Activated CD8-positive, alpha-beta T cell treated with anti-CD3 and anti-CD28 coated beads, Interleukin-2, amount 10 ng/mL, durations not matched to agents 7 days and 5 days (primary cell): ENCODE results near the gene COPA. TPM values are rescaled to one million over a fixed set of nuclear protein-coding genes. Genes with fewer than 3 reads are reported as not detected.

Experiments
- ATAC-seq: fragments of 150-1000 bp; cut with Tn5 transposase; one replicate; pipeline ENCODE4 v1.10.0; 2021; ENCODE audit warnings: moderate library complexity
- CTCF ChIA-PET: fragments of 350-600 bp; sonication (Branson Sonifier 250); formaldehyde crosslinking; loops from one replicate; lab custom pipeline; 2021; ENCODE audit warnings: antibody characterized with exemption; lab: Charles Lee
- POLR2A ChIA-PET: fragments of 350-600 bp; sonication (Branson Sonifier 250); formaldehyde crosslinking; loops from one replicate; lab custom pipeline; 2021; ENCODE audit warnings: antibody characterized with exemption; lab: Charles Lee
- DNase-seq: peaks from one replicate; pipeline ENCODE4 v3.0.0-alpha.2; 2020
- H3K27ac Mint-ChIP-seq: one replicate; pipeline ENCODE4 v1.8.0; 2021; ENCODE audit warnings: mild to moderate bottlenecking, mixed read lengths
- H3K27me3 Mint-ChIP-seq: one replicate; pipeline ENCODE4 v1.8.0; 2021; ENCODE audit warnings: low read depth, mixed read lengths
- H3K36me3 Mint-ChIP-seq: one replicate; pipeline ENCODE4 v1.8.0; 2021; ENCODE audit warnings: low read depth, mixed read lengths
- H3K4me1 Mint-ChIP-seq: one replicate; pipeline ENCODE4 v1.8.0; 2021; ENCODE audit warnings: low read depth, mixed read lengths
- H3K4me3 Mint-ChIP-seq: one replicate; pipeline ENCODE4 v1.8.0; 2021; ENCODE audit warnings: mild to moderate bottlenecking, mixed read lengths
- H3K9me3 Mint-ChIP-seq: one replicate; pipeline ENCODE4 v1.8.0; 2022; ENCODE audit warnings: mixed read lengths; ENCODE audit not compliant: insufficient read depth
- total RNA-seq, 2 experiments: library from RNA; stranded (reverse); gene quantifications; one replicate each; pipeline ENCODE4 v1.2.3, GENCODE V29; 2021

Gene COPA
- total RNA-seq, 2 experiments from 2014 or later, result 121 to 128 TPM

DNA sequence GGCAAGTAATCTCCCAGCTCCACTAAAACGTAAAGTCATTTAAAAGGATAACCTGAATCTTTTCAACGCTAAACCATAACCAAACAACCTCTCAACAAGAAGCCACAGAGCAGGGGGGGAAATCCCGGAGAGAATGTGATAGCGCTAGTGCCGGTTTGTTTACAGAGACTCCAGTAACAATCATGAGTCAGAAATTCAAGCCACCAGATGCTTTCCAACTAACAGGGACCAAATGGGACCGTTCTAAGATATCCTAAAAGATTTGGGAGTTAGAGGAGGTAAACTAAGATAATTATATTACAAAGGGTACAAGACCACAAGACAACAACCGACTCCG lies 81.5 kb downstream of the COPA start:
- DNase-seq (peak; percentile 75), ATAC-seq (peak; percentile 48)
- Mint-ChIP-seq H3K27ac (peak overlapping the region; percentile 95), H3K9me3 (no peaks in the 10 kb centered on the region), H3K27me3 (no peaks in the 10 kb centered on the region), H3K36me3 (peaks cover 10% of the 10 kb centered on the region), H3K4me3 (peak overlapping the region; percentile 96), H3K4me1 (peaks cover 33% of the 10 kb centered on the region)
- ChIA-PET CTCF (interaction anchor here (0.6 to 8.4 kb wide), 9 partner anchors 10 to 215 kb away, joined by 3 to 101 read pairs (median 5); no protein-coding TSS in a partner anchor), POLR2A (interaction anchor here (0.7 to 3.9 kb wide), 7 partner anchors 7 to 446 kb away, joined by 3 to 38 read pairs (median 5); partner anchors contain the start of gene PEX19)

DNA sequence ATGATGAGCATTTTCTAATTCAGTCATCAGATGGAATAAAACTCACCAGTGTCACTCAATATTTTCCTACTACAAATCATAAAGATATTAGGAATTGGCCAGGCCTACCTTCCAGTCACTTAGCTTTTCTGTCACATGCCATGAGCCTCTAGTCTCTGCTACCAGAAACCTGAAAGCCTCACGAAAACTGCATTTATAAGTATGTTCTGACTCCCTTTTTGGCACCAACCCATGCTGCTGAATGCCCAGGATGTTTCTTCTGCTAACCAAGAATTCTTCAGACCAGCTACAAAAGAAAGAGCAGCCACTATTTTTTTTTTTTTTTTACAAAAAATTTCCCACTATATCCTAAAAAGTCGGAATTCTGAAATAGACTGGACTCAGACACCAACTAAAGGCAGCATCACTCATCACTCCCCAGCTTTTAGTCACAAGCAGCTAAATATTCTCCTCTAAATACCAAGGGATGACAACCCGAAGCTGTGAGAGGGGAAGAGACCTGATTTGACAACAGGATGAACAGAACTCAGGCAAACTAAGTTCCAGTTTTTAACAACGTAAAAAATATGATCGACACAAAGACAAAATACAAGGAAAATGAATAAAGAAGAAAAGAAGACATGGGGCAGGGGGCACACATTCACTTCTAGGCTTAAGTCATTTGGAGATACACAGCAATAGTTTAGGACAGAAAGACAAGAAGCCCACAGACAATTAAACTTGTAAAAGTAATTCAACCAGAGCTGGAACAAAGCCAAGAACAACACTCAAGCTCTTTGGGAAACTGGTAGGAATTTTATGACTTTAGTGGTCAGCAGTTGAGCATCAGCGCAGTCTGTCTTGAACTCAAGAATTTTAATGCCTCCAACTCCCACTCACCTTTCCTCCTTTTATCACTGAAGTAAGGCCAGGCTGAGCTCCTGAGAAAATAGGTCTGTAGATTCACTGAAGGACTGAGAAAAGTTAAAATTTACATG lies 82.4 kb downstream of the COPA start:
- DNase-seq (no peak), ATAC-seq (no peak)
- Mint-ChIP-seq H3K4me3 (peak overlapping the region; percentile 96), H3K27me3 (no peaks in the 10 kb centered on the region), H3K4me1 (peaks cover 33% of the 10 kb centered on the region), H3K27ac (peak overlapping the region; percentile 31), H3K36me3 (peaks cover 10% of the 10 kb centered on the region), H3K9me3 (no peaks in the 10 kb centered on the region)
- POLR2A ChIA-PET, result interaction anchor here (0.7 to 3.9 kb wide), 5 partner anchors 17 to 931 kb away, joined by 3 to 38 read pairs (median 3); partner anchors contain the start of gene PEX19
- CTCF ChIA-PET, result interaction anchor here (0.6 to 8.4 kb wide), 10 partner anchors 9 to 214 kb away, joined by 3 to 101 read pairs (median 4); partner anchors contain the start of gene PEX19

DNA sequence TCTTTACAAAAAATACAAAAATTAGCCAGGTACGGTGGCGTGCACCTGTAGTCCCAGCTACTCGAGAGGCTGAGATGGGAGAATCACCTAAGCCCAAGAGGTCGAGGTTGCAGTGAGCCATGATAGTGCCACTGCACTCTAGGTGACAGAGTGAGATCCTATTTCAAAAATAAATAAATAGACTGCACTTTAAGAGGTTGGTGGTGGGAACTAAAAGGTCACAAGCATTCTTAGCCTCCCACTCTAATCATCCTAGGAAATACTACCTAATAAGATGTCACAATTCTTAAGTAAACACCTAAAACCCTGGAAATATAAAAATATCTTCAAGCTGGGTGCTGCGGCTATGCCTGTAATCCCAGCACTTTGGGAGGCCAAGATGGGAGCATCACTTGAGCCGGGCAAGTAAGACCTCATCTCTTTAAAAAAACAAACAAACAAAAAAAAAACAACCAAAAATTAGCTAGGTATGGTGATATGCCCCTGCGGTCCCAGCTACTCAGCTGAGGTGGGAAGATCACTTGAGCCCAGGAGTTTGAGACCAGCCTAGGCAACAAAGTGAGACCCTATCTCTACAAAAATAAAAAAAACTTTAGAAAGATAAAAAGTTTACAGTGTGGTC lies 84.8 kb downstream of the COPA start:
- no peak for ATAC-seq
- H3K27me3 Mint-ChIP-seq, result no peaks in the 10 kb centered on the region
- H3K27ac Mint-ChIP-seq, result no peak overlapping the region
- peaks cover 14% of the 10 kb centered on the region for H3K36me3 Mint-ChIP-seq
- no peak for DNase-seq
- peaks cover 28% of the 10 kb centered on the region for H3K4me1 Mint-ChIP-seq
- H3K4me3 Mint-ChIP-seq, result no peak overlapping the region
- ChIA-PET POLR2A (no interaction called here), CTCF (interaction anchor here (2.9 kb wide), 1 partner anchor 33 kb away, joined by 13 read pairs; no protein-coding TSS in a partner anchor)
- no peaks in the 10 kb centered on the region for H3K9me3 Mint-ChIP-seq

DNA sequence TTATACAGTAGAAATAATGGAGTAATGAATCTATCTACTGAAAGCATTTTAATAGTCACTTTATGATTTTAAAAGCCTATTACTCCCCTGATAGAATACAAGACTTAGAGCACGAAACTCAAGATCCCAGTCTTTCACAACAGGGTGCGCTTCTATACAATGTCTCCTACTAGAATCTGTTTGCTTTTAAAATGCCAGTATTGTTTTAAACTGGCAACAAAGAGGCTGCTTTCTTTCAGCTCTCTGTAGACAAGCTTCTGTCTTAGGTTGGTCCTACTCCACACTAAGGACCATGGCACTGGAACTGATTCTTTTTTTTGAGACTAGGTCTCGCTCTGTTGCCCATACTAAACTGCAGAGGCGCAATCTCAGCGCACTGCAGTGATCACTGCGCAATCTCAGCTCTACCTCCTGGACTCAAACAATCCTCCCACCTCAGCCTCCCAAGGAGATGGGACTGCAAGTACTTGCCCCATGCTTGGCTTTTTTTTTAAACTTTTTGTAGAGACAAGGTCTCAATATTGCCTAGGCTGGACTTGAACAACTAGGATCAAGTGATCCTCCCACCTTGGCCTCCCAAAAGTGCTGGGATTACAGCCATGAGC lies 85.5 kb downstream of the COPA start:
- ChIA-PET POLR2A (no interaction called here), CTCF (interaction anchor here (0.8 to 2.9 kb wide), 3 partner anchors 8 to 156 kb away, joined by 3 to 13 read pairs (median 5); no protein-coding TSS in a partner anchor)
- Mint-ChIP-seq H3K4me3 (no peak overlapping the region), H3K27me3 (no peaks in the 10 kb centered on the region), H3K27ac (no peak overlapping the region), H3K4me1 (peaks cover 24% of the 10 kb centered on the region), H3K36me3 (peaks cover 18% of the 10 kb centered on the region), H3K9me3 (no peaks in the 10 kb centered on the region)
- DNase-seq (no peak), ATAC-seq (no peak)

DNA sequence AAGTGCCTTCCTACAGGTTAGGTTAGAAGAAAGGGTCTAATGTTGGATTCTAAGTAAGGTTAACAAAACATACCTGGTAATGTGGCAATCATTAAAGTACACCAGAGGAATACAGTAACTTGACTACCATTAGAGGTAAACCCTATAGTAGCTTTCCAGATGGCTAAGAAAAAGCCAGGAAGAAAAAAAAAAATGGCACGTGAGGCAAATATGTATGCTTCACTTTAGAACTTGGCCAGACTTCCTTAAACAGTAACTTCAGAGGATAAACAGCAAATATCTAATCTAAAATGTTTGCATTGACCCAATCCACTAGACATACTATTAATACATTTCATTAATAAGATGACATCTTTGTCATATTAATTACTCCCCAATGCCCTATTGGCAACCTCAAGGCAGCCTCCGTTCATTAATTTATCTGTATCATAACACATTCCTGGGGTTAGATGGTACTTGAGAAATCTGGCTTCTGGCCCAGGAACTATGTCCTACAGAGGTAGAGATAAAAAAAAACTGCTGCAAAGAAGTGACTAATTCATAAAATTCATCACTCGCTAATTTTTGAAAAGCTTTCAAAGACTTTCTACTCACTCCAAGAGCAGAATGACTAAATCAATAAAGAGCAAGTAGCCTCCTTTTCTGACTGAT lies 86.5 kb downstream of the COPA start:
- CTCF ChIA-PET, result interaction anchor here (0.8 to 2.9 kb wide), 3 partner anchors 9 to 155 kb away, joined by 3 to 13 read pairs (median 5); no protein-coding TSS in a partner anchor
- H3K27me3 Mint-ChIP-seq, result no peaks in the 10 kb centered on the region
- H3K36me3 Mint-ChIP-seq, result peaks cover 16% of the 10 kb centered on the region
- H3K4me3 Mint-ChIP-seq, result no peak overlapping the region
- H3K4me1 Mint-ChIP-seq, result peaks cover 26% of the 10 kb centered on the region
- DNase-seq, result no peak
- no peak overlapping the region for H3K27ac Mint-ChIP-seq
- POLR2A ChIA-PET, result no interaction called here
- no peak for ATAC-seq
- no peaks in the 10 kb centered on the region for H3K9me3 Mint-ChIP-seq

DNA sequence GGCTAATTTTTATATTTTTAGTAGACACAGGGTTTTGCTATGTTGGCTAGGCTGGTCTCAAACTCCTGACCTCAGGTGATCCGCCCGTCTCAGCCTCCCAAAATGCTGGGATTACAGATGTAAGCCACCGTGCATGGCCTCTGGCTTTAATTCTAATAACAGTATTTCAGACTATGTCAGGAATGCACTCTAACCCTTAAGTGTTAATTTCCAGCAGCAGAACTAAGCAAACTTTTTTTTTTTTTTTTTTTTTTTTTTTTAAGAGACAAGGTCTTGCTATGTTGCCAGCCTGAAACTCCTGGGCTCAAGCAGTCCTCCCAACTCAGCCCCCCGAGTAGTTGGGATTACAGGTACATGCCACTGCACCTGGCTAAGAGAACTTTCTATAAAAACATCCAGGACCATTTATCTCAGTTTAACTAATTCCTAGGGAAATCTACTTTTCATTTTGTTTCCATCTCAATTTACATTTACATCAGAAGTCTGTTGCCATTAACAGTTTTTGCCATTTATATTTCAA lies 87.2 kb downstream of the COPA start:
- DNase-seq (no peak), ATAC-seq (no peak)
- POLR2A ChIA-PET, result no interaction called here
- peaks cover 19% of the 10 kb centered on the region for H3K4me1 Mint-ChIP-seq
- no peaks in the 10 kb centered on the region for H3K9me3 Mint-ChIP-seq
- CTCF ChIA-PET, result no interaction called here
- H3K4me3 Mint-ChIP-seq, result no peak overlapping the region
- peaks cover 16% of the 10 kb centered on the region for H3K36me3 Mint-ChIP-seq
- no peak overlapping the region for H3K27ac Mint-ChIP-seq
- no peaks in the 10 kb centered on the region for H3K27me3 Mint-ChIP-seq

DNA sequence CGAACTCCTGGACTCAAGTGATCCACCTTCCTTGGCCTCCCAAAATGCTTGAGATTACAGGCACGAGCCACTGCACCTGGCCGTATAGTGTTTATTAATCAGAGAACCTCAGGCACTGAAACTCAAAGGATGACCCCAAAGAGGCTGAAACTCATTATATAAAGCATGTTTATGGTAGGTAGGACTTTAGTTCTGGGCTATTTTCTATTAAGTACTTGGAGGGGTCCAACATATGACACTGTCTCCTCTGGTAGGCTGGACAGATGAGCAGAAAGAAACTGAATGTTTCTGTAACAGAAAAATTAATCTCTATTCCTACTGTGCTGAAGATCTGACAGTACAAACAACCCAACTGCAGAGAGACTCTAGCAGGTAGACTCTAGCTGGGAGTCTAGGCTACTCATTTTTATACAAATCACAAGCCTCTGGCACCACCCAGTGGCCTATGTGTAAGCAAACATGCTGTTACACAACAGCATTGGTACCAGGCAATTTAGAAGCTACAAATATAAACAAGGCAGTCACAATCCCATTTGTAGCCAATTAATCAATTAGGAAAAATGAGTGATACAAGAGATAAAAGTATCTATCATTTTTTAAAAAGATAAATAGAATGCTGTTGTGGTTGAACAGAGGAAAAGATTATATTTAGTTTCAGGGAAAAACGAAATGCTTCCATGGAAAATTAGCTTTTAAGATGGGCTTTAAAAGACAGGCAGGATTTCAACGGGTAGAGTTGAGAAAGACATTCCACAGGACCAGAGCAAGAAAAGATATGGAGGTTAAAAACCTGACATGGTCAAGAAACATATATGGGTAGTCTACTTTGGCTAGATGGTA lies 91.1 kb downstream of the COPA start:
- H3K4me3 Mint-ChIP-seq, result no peak overlapping the region
- peaks cover 2% of the 10 kb centered on the region for H3K4me1 Mint-ChIP-seq
- ATAC-seq (peak; percentile 89), DNase-seq (peak; percentile 72)
- peaks cover 7% of the 10 kb centered on the region for H3K36me3 Mint-ChIP-seq
- CTCF ChIA-PET, result interaction anchor here (0.6 to 5.9 kb wide), 61 partner anchors 10 to 221 kb away, joined by 3 to 91 read pairs (median 5); partner anchors contain the start of genes CASQ1, DCAF8, IGSF8 and KCNJ9
- H3K9me3 Mint-ChIP-seq, result no peaks in the 10 kb centered on the region
- no peak overlapping the region for H3K27ac Mint-ChIP-seq
- no peaks in the 10 kb centered on the region for H3K27me3 Mint-ChIP-seq
- POLR2A ChIA-PET, result interaction anchor here (1.0 to 1.3 kb wide), 3 partner anchors 10 to 39 kb away, joined by 3 to 5 read pairs (median 4); partner anchors contain the start of genes DCAF8 and PEX19

DNA sequence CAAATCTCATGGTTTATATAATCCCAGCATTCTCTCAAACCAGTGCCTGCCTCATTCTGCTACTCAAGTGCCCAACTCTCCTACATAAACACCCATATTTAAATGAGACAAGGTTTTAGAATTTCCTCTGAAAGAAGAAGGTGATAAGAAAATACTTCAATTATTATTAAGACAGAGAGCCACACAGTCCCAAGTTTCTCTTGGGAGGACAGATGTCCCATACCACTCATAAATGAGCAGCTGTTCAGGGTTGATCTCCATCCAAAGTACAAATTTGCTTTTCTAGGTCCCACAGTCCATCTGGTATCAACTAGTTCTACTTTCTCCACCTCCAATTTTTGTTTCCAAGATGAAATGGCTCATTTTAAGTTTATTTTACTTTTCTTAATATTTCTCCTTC lies 92.0 kb downstream of the COPA start:
- Mint-ChIP-seq H3K4me1 (peaks cover 2% of the 10 kb centered on the region), H3K27ac (peak overlapping the region; percentile 50), H3K27me3 (no peaks in the 10 kb centered on the region), H3K4me3 (no peak overlapping the region), H3K36me3 (peaks cover 7% of the 10 kb centered on the region), H3K9me3 (no peaks in the 10 kb centered on the region)
- ATAC-seq (no peak), DNase-seq (no peak)
- ChIA-PET CTCF (interaction anchor here (1.6 to 5.9 kb wide), 14 partner anchors 10 to 220 kb away, joined by 4 to 91 read pairs (median 18); partner anchors contain the start of genes CASQ1, DCAF8, KCNJ9 and PEX19), POLR2A (no interaction called here)

DNA sequence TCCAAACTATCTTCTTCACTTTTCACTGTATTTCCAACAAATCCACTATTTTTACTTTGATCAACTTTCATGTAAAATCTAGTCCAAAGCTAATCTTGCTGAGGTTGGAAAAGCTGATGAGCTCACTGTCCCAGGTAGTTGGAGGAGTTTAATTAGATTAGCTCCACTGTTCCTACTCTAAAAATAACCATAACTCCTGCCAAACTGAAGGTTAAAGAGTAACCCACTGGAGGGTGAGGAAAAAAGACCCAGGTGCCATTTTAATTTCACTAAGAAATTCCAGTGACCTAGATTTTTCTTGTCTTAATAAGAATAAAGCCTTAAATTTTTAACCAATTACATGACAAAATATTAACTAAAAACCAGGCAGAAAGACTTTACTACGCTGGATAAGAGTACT lies 96.0 kb downstream of the COPA start:
- Mint-ChIP-seq H3K9me3 (no peaks in the 10 kb centered on the region), H3K4me3 (no peak overlapping the region), H3K27me3 (no peaks in the 10 kb centered on the region), H3K27ac (no peak overlapping the region), H3K4me1 (peaks cover 2% of the 10 kb centered on the region), H3K36me3 (peaks cover 6% of the 10 kb centered on the region)
- ATAC-seq (no peak), DNase-seq (no peak)
- ChIA-PET POLR2A (no interaction called here), CTCF (interaction anchor here (1.1 to 1.3 kb wide), 3 partner anchors 9 to 146 kb away, joined by 3 to 6 read pairs (median 4); no protein-coding TSS in a partner anchor)

DNA sequence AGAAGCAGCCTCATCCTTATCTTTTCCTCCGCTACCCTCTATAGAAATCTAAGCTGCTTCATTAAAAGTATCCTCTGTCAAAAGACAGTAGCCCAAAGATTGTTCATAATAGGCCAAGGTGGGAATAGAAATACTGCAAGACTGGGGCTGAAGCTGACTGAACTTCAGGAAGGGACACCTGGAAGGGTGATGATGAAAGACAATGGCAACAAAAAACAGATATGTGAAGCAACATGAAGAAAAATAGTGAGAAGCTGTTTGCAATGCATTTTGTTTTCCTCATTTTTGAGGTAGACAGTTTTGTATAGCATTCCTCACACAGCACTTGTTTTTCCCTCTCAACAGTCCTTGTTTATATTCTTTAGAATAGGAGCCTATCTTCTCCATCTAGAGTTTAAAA lies 97.6 kb downstream of the COPA start:
- peaks cover 7% of the 10 kb centered on the region for H3K36me3 Mint-ChIP-seq
- CTCF ChIA-PET, result interaction anchor here (0.7 to 2.0 kb wide), 3 partner anchors 10 to 128 kb away, joined by 3 to 6 read pairs (median 4); no protein-coding TSS in a partner anchor
- no peaks in the 10 kb centered on the region for H3K27me3 Mint-ChIP-seq
- no peaks in the 10 kb centered on the region for H3K4me1 Mint-ChIP-seq
- POLR2A ChIA-PET, result no interaction called here
- no peak overlapping the region for H3K27ac Mint-ChIP-seq
- H3K4me3 Mint-ChIP-seq, result no peak overlapping the region
- DNase-seq, result no peak
- no peaks in the 10 kb centered on the region for H3K9me3 Mint-ChIP-seq
- ATAC-seq, result no peak
